HG03565 (cell line): ENCODE data around the gene S100PBP.
"Not testable (repeated sequence)": the region's sequence is repeated elsewhere in the genome, so short reads cannot be mapped to it uniquely, and the experiment has no call there.

Source experiments
- ATAC-seq: cut with Tn5 transposase; IDR thresholded peaks from one replicate; pipeline ENCODE4 v1.9.1; 2021; ENCODE audit warnings: mild to moderate bottlenecking, moderate library complexity; ENCODE audit not compliant: unreplicated experiment

Gene S100PBP

GRCh38 chr1:32898958-32899357 lies 81.5 kb downstream of the S100PBP start:
- no peak for ATAC-seq

GRCh38 chr1:32899586-32900296 lies 82.3 kb downstream of the S100PBP start:
- no peak for ATAC-seq

GRCh38 chr1:32900371-32900955 lies 83.0 kb downstream of the S100PBP start:
- ATAC-seq: no peak

GRCh38 chr1:32900956-32901822 lies 83.7 kb downstream of the S100PBP start, which contains the start of gene TMEM54:
TMEM54 (minus strand) TSS chr1:32901389; CDS start chr1:32901238, 151 bp downstream.
- ATAC-seq: no peak

- no peak for ATAC-seq
These were observed 84.5 kb downstream of the S100PBP start for GRCh38 chr1:32901823-32902534.

- no peak for ATAC-seq
These were observed 85.1 kb downstream of the S100PBP start for GRCh38 chr1:32902535-32902920.

- no peak for ATAC-seq
These were observed 86.7 kb downstream of the S100PBP start for GRCh38 chr1:32903991-32904785.

GRCh38 chr1:32904797-32905196 lies 87.3 kb downstream of the S100PBP start:
- ATAC-seq: no peak

GRCh38 chr1:32905588-32905987 lies 88.1 kb downstream of the S100PBP start:
- not testable (repeated sequence) for ATAC-seq

- no peak for ATAC-seq
These were observed 89.2 kb downstream of the S100PBP start for GRCh38 chr1:32906654-32907053.

- no peak for ATAC-seq
These were observed 90.0 kb downstream of the S100PBP start for GRCh38 chr1:32907435-32907834.
